Keratinocyte (primary cell): ENCODE data around the gene ATAD3A.

Experiments used
- EZH2 ChIP-seq: IDR thresholded peaks from one replicate; pipeline ENCODE4 v1.6.1; 2012; ENCODE audit warnings: inconsistent platforms, mild to moderate bottlenecking, low read length, moderate library complexity
- TF ChIP-seq, protein P1 (sequence below), 3 experiments: IDR thresholded peaks in 1 of 3; conservative IDR thresholded peaks in 1 of 3; optimal IDR thresholded peaks in 1 of 3; 2 replicates in 2 of 3; 3 replicates in 1 of 3; pipeline versions ENCODE3 to v1.5.1; 2011; ENCODE audit warnings: low read length in 3 of 3, mild to moderate bottlenecking in 3 of 3, moderate library complexity in 2 of 3, control low read depth in 1 of 3, inconsistent platforms in 1 of 3; ENCODE audit not compliant: insufficient read depth in 2 of 3; ENCODE audit errors: extremely low read depth in 1 of 3

DNA sequence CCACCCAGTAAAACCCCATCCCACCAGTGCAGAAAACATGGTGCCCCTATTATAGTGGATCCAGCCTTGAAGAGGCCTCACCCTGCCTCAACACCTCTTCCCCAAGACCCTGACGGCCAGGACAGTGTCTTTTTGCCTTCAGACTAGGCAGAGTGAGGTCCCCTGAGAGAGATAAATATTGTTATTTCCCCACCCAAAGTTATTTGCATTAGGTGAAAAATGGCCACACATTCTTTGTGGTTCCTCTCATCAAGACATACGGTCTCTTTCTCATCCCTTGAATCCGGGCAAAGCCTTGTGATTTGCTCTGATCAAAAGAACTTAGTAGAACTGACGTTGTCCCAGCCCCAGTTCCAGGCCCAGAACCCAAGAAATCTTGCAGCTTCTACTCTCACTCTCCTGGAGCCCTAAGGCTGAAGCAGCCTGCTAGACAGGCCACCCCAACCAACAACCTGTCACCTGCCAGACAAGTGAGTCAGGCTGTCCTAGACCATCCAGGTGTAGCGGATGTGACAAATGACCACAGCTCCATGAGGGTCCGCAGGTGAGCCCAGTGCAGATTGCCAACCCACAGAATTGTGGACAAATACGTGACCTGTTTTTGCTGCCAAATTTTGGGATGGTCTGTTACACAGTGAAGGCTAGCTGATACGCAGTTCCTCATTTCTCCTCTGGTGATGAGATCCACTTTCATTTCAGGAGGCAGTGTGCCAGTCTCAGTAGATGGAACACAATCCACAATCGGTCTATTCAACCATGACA is 70.8 kb downstream of the ATAD3A start:
- TF ChIP-seq, protein P1, sequence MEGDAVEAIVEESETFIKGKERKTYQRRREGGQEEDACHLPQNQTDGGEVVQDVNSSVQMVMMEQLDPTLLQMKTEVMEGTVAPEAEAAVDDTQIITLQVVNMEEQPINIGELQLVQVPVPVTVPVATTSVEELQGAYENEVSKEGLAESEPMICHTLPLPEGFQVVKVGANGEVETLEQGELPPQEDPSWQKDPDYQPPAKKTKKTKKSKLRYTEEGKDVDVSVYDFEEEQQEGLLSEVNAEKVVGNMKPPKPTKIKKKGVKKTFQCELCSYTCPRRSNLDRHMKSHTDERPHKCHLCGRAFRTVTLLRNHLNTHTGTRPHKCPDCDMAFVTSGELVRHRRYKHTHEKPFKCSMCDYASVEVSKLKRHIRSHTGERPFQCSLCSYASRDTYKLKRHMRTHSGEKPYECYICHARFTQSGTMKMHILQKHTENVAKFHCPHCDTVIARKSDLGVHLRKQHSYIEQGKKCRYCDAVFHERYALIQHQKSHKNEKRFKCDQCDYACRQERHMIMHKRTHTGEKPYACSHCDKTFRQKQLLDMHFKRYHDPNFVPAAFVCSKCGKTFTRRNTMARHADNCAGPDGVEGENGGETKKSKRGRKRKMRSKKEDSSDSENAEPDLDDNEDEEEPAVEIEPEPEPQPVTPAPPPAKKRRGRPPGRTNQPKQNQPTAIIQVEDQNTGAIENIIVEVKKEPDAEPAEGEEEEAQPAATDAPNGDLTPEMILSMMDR (optimal IDR thresholded peaks at IDR 0.05 in 1 of 3, IDR thresholded peaks at IDR 0.05 in 1 of 3, conservative IDR thresholded peaks at IDR 0.05 in 1 of 3; ENCODE audit: extremely low read depth in 1 of 3, insufficient read depth in 2 of 3, low read length in 3 of 3) = no peak
- no peak for TF ChIP-seq EZH2
